Cardiac muscle cell (in vitro differentiated cells and primary cell): Measurements from ENCODE around the gene HNRNPLL. TPM values are rescaled to one million over a fixed set of nuclear protein-coding genes. Genes with fewer than 3 reads are reported as not detected.
A peak's percentile ranks its signal among the peaks of the same experiment; 100 is the strongest.

Source experiments
- DNase-seq, 2 donors: peaks; one replicate each; pipeline versions ENCODE4 v3.0.0 to v3.0.0-alpha.2; 2010 to 2017; ENCODE audit warnings: low read depth in 1 of 2, low spot score in 1 of 2
- H3K27ac ChIP-seq: fragments of 200-600 bp; sonication (generic); 2 replicates; pipeline ENCODE4 v1.5.1; 2016
- H3K27me3 ChIP-seq: fragments of 200-600 bp; sonication (generic); 2 replicates; pipeline ENCODE4 v1.6.0; 2016; ENCODE audit warnings: control low read depth
- H3K36me3 ChIP-seq: fragments of 200-600 bp; sonication (generic); 2 replicates; pipeline ENCODE4 v1.5.1; 2016; ENCODE audit warnings: control low read depth
- H3K4me1 ChIP-seq: fragments of 200-600 bp; sonication (generic); 2 replicates; pipeline ENCODE4 v1.8.1; 2017; ENCODE audit warnings: low read depth, mild to moderate bottlenecking, mixed run types
- H3K4me3 ChIP-seq: fragments of 200-600 bp; sonication (generic); 2 replicates; pipeline ENCODE4 v1.5.1; 2016; ENCODE audit warnings: mild to moderate bottlenecking
- H3K9me3 ChIP-seq: fragments of 200-600 bp; sonication (generic); 2 replicates; pipeline ENCODE4 v1.5.1; 2017; ENCODE audit warnings: low read depth, mild to moderate bottlenecking, control low read depth
- CTCF ChIP-seq: IDR thresholded peaks from 2 replicates; pipeline ENCODE4 v1.5.1; 2012; ENCODE audit warnings: low read depth, mild to moderate bottlenecking, low read length
- polyA plus RNA-seq: library from polyadenylated mRNA; unstranded; fragments of >200 nt; fragmentation: Nextera tagmentation; extraction: Ambion mirVana; gene quantifications from 2 replicates; pipeline ENCODE4 v1.2.1, GENCODE V29; 2016
- total RNA-seq: library from RNA; depleted of rRNA; stranded (reverse); fragments of >200 nt; gene quantifications from 2 replicates; pipeline ENCODE4 v1.2.3, GENCODE V29; 2016

Gene HNRNPLL
- total and polyA plus RNA-seq, 2 experiments from 2014 or later, result 65.4 to 76.2 TPM

- peak; percentile 47 for TF ChIP-seq CTCF
- peak in 1 of 2 donors; percentile 21 for DNase-seq
- H3K4me1 ChIP-seq, result no peaks in the 10 kb centered on the region
These were observed 78.8 kb downstream of the HNRNPLL start for GRCh38 chr2:38523728-38524437.

GRCh38 chr2:38522754-38523349 is 79.9 kb downstream of the HNRNPLL start:
- H3K4me3 ChIP-seq, result no peak overlapping the region
- H3K36me3 ChIP-seq, result no peaks in the 10 kb centered on the region
- no peaks in the 10 kb centered on the region for H3K9me3 ChIP-seq
- no peaks in the 10 kb centered on the region for H3K4me1 ChIP-seq
- DNase-seq, result no peak
- no peak overlapping the region for H3K27ac ChIP-seq
- TF ChIP-seq CTCF, result no peak
- H3K27me3 ChIP-seq, result no peaks in the 10 kb centered on the region

More at GRCh38 chr2:38523728-38524437, 78.8 kb downstream of the HNRNPLL start:
- no peaks in the 10 kb centered on the region for H3K27me3 ChIP-seq
- H3K36me3 ChIP-seq, result no peaks in the 10 kb centered on the region
- H3K9me3 ChIP-seq, result no peaks in the 10 kb centered on the region
- H3K27ac ChIP-seq, result no peak overlapping the region
- no peak overlapping the region for H3K4me3 ChIP-seq

GRCh38 chr2:38521835-38522234 is 80.9 kb downstream of the HNRNPLL start:
- no peak for DNase-seq
- no peaks in the 10 kb centered on the region for H3K27me3 ChIP-seq
- no peak overlapping the region for H3K4me3 ChIP-seq
- TF ChIP-seq CTCF, result no peak
- no peaks in the 10 kb centered on the region for H3K36me3 ChIP-seq
- no peaks in the 10 kb centered on the region for H3K9me3 ChIP-seq
- H3K4me1 ChIP-seq, result no peaks in the 10 kb centered on the region
- H3K27ac ChIP-seq, result no peak overlapping the region

GRCh38 chr2:38517284-38517683 is 85.4 kb downstream of the HNRNPLL start:
- Histone ChIP-seq H3K9me3 (no peaks in the 10 kb centered on the region), H3K36me3 (no peaks in the 10 kb centered on the region), H3K27me3 (no peaks in the 10 kb centered on the region), H3K4me1 (no peaks in the 10 kb centered on the region), H3K27ac (no peak overlapping the region), H3K4me3 (no peak overlapping the region)
- no peak for TF ChIP-seq CTCF
- no peak for DNase-seq

- Histone ChIP-seq H3K36me3 (no peaks in the 10 kb centered on the region), H3K4me3 (no peak overlapping the region), H3K4me1 (no peaks in the 10 kb centered on the region), H3K27ac (no peak overlapping the region), H3K9me3 (no peaks in the 10 kb centered on the region), H3K27me3 (no peaks in the 10 kb centered on the region)
- DNase-seq, result no peak
- TF ChIP-seq CTCF, result no peak
These were observed 86.2 kb downstream of the HNRNPLL start for GRCh38 chr2:38516526-38516925.
